HTERT RPE-1 (cell line): ENCODE results near the gene MYH3.

Experiments
- in situ Hi-C: fragments of 300-500 bp; cut with MboI; formaldehyde crosslinking; loops from 4 replicates; pipeline ENCODE4 v1.14.3; 2020; ENCODE audit warnings: low sequenced_read_pairs

Gene MYH3

GRCh38 chr17:10649602-10650001, 7.5 kb downstream of the MYH3 start:
- in situ Hi-C loops = no loop called here

GRCh38 chr17:10648956-10649355, 8.2 kb downstream of the MYH3 start:
- in situ Hi-C loops = no loop called here

GRCh38 chr17:10648381-10648780, 8.7 kb downstream of the MYH3 start:
- in situ Hi-C loops = no loop called here

GRCh38 chr17:10646392-10646990, 10.6 kb downstream of the MYH3 start:
- in situ Hi-C loops = no loop called here

GRCh38 chr17:10640475-10640874, 16.6 kb downstream of the MYH3 start:
- in situ Hi-C loops = no loop called here

- in situ Hi-C loops = no loop called here
Measured at GRCh38 chr17:10638151-10638550, 19.0 kb downstream of the MYH3 start.

GRCh38 chr17:10635290-10635689, 21.8 kb downstream of the MYH3 start:
- in situ Hi-C loops = no loop called here

- in situ Hi-C loops = no loop called here
Measured at GRCh38 chr17:10633738-10634379, 23.2 kb downstream of the MYH3 start.

GRCh38 chr17:10631701-10632100, 25.4 kb downstream of the MYH3 start:
- in situ Hi-C loops = no loop called here

GRCh38 chr17:10631048-10631700, 25.9 kb downstream of the MYH3 start:
- in situ Hi-C loops = no loop called here

- in situ Hi-C loops = no loop called here
Measured at GRCh38 chr17:10629706-10630105, 27.4 kb downstream of the MYH3 start.

- in situ Hi-C loops = no loop called here
Measured at GRCh38 chr17:10628756-10629155, 28.4 kb downstream of the MYH3 start.

GRCh38 chr17:10626390-10626789, 30.7 kb downstream of the MYH3 start:
- in situ Hi-C loops = no loop called here

- in situ Hi-C loops = no loop called here
Measured at GRCh38 chr17:10624969-10625368, 32.1 kb downstream of the MYH3 start.

- in situ Hi-C loops = no loop called here
Measured at GRCh38 chr17:10623737-10624338, 33.3 kb downstream of the MYH3 start.

GRCh38 chr17:10622617-10623485, 34.3 kb downstream of the MYH3 start:
- in situ Hi-C loops = no loop called here

GRCh38 chr17:10621397-10621796, 35.7 kb downstream of the MYH3 start:
- in situ Hi-C loops = no loop called here

GRCh38 chr17:10620823-10621222, 36.3 kb downstream of the MYH3 start:
- in situ Hi-C loops = no loop called here

GRCh38 chr17:10618202-10618635, 38.9 kb downstream of the MYH3 start:
- in situ Hi-C loops = no loop called here

GRCh38 chr17:10617120-10617505, 40.0 kb downstream of the MYH3 start:
- in situ Hi-C loops = no loop called here

GRCh38 chr17:10616502-10617119, 40.5 kb downstream of the MYH3 start:
- in situ Hi-C loops = no loop called here
